ENCODE measurements around the gene CDK2.

DNA sequence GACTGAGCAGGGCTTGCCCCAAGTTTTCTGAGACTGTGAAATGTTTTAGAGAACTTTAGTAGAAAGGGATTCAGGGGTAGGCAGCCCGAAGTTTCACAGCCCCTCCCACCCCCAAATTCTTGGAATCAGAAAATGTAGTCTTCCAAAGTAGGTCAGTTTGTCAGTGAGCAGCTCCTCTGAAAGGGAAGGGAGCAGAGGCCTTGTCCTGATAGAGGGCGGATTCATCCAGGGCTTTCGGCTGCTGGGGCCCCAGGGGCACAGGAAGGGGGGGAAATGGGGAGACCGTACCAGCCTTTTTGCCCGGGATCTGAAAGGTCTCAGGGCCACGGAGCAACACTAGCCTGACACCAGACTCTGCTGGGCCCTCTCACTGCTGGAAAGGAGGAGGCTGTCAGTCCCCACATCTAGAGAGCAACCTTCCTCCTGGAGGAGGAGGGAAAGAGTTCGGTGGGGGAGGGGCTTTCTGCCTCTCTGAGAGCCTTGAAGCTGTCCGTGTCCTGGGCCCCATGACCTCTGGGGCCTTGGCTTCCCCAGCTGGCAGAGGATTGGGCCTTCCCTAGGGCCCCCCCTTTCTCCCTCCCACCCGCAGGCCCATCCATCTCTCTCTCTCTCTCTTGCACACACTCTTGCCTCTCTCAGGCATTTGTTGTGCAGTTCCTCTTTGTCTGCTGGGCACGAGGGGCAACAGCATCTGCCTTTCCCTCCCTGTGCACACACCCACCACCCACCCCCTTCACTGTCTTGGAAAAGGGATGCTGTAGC lies 54.0 kb downstream of the CDK2 start, which contains the start of gene IKZF4:
- TF ChIP-seq MAZ (IDR thresholded peaks at IDR 0.05; ENCODE audit: borderline replicate concordance, low read depth, low read length) (no peak), EP300 (IDR thresholded peaks at IDR 0.05) (no peak), POLR2AphosphoS2 (conservative IDR thresholded peaks at IDR 0.05; ENCODE audit: low read length) (no peak)
- TF ChIP-seq, protein P1, sequence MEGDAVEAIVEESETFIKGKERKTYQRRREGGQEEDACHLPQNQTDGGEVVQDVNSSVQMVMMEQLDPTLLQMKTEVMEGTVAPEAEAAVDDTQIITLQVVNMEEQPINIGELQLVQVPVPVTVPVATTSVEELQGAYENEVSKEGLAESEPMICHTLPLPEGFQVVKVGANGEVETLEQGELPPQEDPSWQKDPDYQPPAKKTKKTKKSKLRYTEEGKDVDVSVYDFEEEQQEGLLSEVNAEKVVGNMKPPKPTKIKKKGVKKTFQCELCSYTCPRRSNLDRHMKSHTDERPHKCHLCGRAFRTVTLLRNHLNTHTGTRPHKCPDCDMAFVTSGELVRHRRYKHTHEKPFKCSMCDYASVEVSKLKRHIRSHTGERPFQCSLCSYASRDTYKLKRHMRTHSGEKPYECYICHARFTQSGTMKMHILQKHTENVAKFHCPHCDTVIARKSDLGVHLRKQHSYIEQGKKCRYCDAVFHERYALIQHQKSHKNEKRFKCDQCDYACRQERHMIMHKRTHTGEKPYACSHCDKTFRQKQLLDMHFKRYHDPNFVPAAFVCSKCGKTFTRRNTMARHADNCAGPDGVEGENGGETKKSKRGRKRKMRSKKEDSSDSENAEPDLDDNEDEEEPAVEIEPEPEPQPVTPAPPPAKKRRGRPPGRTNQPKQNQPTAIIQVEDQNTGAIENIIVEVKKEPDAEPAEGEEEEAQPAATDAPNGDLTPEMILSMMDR (IDR thresholded peaks at IDR 0.05) = no peak

Data from A549 (cell line).